Measurements from ENCODE around the gene PSMB7.

The PSMB7 gene

DNA sequence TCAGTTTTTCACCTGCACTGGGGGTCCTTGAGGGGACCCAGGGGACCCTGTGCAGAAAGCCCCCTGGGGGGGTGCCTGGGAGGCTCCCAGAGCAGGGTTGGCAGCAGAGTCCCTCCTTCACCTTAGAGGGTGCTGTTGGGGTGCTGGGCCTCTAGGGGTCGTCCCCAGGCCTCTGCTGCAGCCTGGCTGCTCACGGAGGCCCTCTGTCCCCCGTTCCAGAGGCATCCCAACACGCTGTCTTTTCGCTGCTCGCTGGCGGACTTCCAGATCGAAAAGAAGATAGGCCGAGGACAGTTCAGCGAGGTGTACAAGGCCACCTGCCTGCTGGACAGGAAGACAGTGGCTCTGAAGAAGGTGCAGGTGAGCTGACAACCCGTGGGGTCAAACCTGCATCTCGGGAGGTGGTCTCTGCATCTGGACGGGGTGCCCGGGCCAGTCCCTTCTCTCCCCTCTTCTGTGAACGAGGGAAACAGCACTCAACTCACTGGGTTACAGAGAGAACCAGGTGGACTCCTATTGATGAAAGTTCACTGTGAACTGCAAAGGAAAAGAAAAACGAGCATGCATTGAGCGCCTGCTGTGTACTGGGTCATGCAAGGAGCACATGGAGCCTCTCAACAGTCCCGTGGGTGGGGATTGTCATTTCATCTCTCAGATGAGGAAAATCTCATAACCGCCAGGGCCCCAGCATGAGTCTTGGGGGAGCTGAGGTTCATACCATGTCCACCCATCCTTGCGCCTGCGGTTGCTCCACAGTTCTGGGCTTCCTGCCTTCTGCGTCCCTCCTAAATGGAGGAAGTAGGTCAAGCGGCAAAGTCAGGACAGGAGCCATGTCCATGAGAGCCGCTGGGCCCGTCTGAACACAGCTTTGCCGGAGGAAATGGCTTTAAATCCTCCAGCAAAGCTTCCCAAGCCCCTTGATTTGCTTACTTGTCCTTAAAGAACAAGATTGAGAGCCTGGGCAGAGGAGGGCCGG, 102.7 kb downstream of the PSMB7 start:
- Histone ChIP-seq H3K4me1 (ENCODE audit: control insufficient read depth, insufficient read depth, low read length) (no peaks in the 10 kb centered on the region), H3K9me3 (ENCODE audit: control insufficient read depth, insufficient read depth, low read depth, low read length) (no peaks in the 10 kb centered on the region), H3K27ac (ENCODE audit: extremely low read depth, low read depth, low read length) (no peak overlapping the region), H3K36me3 (ENCODE audit: control insufficient read depth in 2 of 2, insufficient read depth in 1 of 2, low read length in 2 of 2) (peaks cover 0 to 34% of the 10 kb centered on the region in 2 experiments; a peak in 1 of 3 replicates), H3K4me3 (ENCODE audit: low read depth, low read length) (no peak overlapping the region)
- CTCF ChIA-PET = interaction anchor here (0.6 to 1.6 kb wide), 2 partner anchors 9 to 20 kb away, joined by 3 to 9 read pairs; no protein-coding TSS in a partner anchor
- POLR2A ChIA-PET = no interaction called here
- no peak for TF ChIP-seq ZNF549 (tag by site-specific recombination; IDR thresholded peaks at IDR 0.05)
- TF ChIP-seq, protein P1, sequence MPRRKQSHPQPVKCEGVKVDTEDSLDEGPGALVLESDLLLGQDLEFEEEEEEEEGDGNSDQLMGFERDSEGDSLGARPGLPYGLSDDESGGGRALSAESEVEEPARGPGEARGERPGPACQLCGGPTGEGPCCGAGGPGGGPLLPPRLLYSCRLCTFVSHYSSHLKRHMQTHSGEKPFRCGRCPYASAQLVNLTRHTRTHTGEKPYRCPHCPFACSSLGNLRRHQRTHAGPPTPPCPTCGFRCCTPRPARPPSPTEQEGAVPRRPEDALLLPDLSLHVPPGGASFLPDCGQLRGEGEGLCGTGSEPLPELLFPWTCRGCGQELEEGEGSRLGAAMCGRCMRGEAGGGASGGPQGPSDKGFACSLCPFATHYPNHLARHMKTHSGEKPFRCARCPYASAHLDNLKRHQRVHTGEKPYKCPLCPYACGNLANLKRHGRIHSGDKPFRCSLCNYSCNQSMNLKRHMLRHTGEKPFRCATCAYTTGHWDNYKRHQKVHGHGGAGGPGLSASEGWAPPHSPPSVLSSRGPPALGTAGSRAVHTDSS (tag by site-specific recombination; IDR thresholded peaks at IDR 0.05) = no peak
- TF ChIP-seq ZNF157 (tag by site-specific recombination; IDR thresholded peaks at IDR 0.05) = no peak
- no peak for TF ChIP-seq ZNF354C (tag by site-specific recombination; IDR thresholded peaks at IDR 0.05; ENCODE audit: borderline replicate concordance, low read depth)
- no peak for TF ChIP-seq GFI1B (tag by site-specific recombination; IDR thresholded peaks at IDR 0.05)
- no peak for TF ChIP-seq ZNF302 (tag by site-specific recombination; IDR thresholded peaks at IDR 0.05; ENCODE audit: low read depth)
- TF ChIP-seq, protein P2, sequence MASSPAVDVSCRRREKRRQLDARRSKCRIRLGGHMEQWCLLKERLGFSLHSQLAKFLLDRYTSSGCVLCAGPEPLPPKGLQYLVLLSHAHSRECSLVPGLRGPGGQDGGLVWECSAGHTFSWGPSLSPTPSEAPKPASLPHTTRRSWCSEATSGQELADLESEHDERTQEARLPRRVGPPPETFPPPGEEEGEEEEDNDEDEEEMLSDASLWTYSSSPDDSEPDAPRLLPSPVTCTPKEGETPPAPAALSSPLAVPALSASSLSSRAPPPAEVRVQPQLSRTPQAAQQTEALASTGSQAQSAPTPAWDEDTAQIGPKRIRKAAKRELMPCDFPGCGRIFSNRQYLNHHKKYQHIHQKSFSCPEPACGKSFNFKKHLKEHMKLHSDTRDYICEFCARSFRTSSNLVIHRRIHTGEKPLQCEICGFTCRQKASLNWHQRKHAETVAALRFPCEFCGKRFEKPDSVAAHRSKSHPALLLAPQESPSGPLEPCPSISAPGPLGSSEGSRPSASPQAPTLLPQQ (tag by site-specific recombination; IDR thresholded peaks at IDR 0.05) = no peak
- no peak for TF ChIP-seq ZNF514 (tag by site-specific recombination; IDR thresholded peaks at IDR 0.05)
- TF ChIP-seq KLF9 (tag by site-specific recombination; IDR thresholded peaks at IDR 0.05; ENCODE audit: low read depth) = no peak
- TF ChIP-seq, protein P3, sequence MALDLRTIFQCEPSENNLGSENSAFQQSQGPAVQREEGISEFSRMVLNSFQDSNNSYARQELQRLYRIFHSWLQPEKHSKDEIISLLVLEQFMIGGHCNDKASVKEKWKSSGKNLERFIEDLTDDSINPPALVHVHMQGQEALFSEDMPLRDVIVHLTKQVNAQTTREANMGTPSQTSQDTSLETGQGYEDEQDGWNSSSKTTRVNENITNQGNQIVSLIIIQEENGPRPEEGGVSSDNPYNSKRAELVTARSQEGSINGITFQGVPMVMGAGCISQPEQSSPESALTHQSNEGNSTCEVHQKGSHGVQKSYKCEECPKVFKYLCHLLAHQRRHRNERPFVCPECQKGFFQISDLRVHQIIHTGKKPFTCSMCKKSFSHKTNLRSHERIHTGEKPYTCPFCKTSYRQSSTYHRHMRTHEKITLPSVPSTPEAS (tag by site-specific recombination; IDR thresholded peaks at IDR 0.05) = no peak
- TF ChIP-seq ZNF660 (tag by site-specific recombination; IDR thresholded peaks at IDR 0.05) = no peak
- no peak for TF ChIP-seq ZNF350 (tag by site-specific recombination; IDR thresholded peaks at IDR 0.05)
- no peak for TF ChIP-seq ZFHX2 (tag by site-specific recombination; conservative IDR thresholded peaks at IDR 0.05)
- no peak for TF ChIP-seq ZNF626 (tag by site-specific recombination; IDR thresholded peaks at IDR 0.05)
- TF ChIP-seq GLI2 (tag by site-specific recombination; IDR thresholded peaks at IDR 0.05; ENCODE audit: borderline replicate concordance, low read depth) = no peak
- no peak for TF ChIP-seq ZNF791 (tag by site-specific recombination; IDR thresholded peaks at IDR 0.05)
- no peak for TF ChIP-seq ZNF677 (tag by site-specific recombination; IDR thresholded peaks at IDR 0.05)

DNA sequence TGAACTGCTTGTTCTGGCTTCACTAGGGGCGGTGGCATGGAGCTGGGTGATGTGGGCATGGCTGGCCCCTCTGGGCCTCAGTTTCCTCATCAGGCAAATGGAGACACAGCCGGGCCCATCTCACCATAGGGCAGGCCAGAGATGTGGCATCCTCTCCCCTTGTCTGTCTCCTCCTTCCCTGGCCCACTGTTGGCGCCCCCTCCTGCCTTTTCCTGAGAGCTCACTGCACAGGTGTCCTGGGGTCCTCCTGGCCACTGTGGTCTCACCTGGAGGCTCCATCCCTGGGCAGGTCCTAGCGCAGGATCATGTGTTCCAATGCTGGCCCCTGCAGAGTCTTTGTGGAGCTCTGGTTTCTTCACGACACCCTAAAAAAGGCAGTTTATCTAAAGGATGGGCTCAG, 104.0 kb downstream of the PSMB7 start:
- H3K9me3 ChIP-seq (ENCODE audit: control insufficient read depth, insufficient read depth, low read depth, low read length) = no peaks in the 10 kb centered on the region
- no peak overlapping the region for H3K27ac ChIP-seq (ENCODE audit: extremely low read depth, low read depth, low read length)
- CTCF ChIA-PET = interaction anchor here (0.7 to 1.6 kb wide), 5 partner anchors 9 to 185 kb away, joined by 3 to 9 read pairs (median 5); no protein-coding TSS in a partner anchor
- no peaks in the 10 kb centered on the region for H3K4me1 ChIP-seq (ENCODE audit: control insufficient read depth, insufficient read depth, low read length)
- H3K36me3 ChIP-seq (ENCODE audit: control insufficient read depth in 2 of 2, insufficient read depth in 1 of 2, low read length in 2 of 2) = peaks cover 0 to 26% of the 10 kb centered on the region in 2 experiments; a peak in 1 of 3 replicates
- POLR2A ChIA-PET = no interaction called here
- no peak overlapping the region for H3K4me3 ChIP-seq (ENCODE audit: low read depth, low read length)
- TF ChIP-seq ZNF658 (tag by site-specific recombination; IDR thresholded peaks at IDR 0.05) (no peak), ZNF2 (tag by site-specific recombination; IDR thresholded peaks at IDR 0.05) (no peak), ZNF629 (tag by site-specific recombination; IDR thresholded peaks at IDR 0.05) (no peak), ZNF768 (tag by site-specific recombination; IDR thresholded peaks at IDR 0.05) (no peak), YY2 (tag by site-specific recombination; IDR thresholded peaks at IDR 0.05) (no peak), ZNF670 (tag by site-specific recombination; IDR thresholded peaks at IDR 0.05; ENCODE audit: low read depth) (no peak), ZNF426 (tag by site-specific recombination; IDR thresholded peaks at IDR 0.05) (no peak), ZNF221 (tag by site-specific recombination; IDR thresholded peaks at IDR 0.05; ENCODE audit: borderline replicate concordance) (no peak)
- TF ChIP-seq, protein P4, sequence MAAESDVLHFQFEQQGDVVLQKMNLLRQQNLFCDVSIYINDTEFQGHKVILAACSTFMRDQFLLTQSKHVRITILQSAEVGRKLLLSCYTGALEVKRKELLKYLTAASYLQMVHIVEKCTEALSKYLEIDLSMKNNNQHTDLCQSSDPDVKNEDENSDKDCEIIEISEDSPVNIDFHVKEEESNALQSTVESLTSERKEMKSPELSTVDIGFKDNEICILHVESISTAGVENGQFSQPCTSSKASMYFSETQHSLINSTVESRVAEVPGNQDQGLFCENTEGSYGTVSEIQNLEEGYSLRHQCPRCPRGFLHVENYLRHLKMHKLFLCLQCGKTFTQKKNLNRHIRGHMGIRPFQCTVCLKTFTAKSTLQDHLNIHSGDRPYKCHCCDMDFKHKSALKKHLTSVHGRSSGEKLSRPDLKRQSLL (tag by site-specific recombination; IDR thresholded peaks at IDR 0.05) = no peak
- TF ChIP-seq, protein P5, sequence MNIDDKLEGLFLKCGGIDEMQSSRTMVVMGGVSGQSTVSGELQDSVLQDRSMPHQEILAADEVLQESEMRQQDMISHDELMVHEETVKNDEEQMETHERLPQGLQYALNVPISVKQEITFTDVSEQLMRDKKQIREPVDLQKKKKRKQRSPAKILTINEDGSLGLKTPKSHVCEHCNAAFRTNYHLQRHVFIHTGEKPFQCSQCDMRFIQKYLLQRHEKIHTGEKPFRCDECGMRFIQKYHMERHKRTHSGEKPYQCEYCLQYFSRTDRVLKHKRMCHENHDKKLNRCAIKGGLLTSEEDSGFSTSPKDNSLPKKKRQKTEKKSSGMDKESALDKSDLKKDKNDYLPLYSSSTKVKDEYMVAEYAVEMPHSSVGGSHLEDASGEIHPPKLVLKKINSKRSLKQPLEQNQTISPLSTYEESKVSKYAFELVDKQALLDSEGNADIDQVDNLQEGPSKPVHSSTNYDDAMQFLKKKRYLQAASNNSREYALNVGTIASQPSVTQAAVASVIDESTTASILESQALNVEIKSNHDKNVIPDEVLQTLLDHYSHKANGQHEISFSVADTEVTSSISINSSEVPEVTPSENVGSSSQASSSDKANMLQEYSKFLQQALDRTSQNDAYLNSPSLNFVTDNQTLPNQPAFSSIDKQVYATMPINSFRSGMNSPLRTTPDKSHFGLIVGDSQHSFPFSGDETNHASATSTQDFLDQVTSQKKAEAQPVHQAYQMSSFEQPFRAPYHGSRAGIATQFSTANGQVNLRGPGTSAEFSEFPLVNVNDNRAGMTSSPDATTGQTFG (tag by site-specific recombination; IDR thresholded peaks at IDR 0.05; ENCODE audit: borderline replicate concordance) = no peak

All from HEK293 (cell line).